ENCODE results near the gene MED26. TPM values are rescaled to one million over a fixed set of nuclear protein-coding genes. Genes with fewer than 3 reads are reported as not detected.

Gene MED26
- total and polyA plus RNA-seq, 5 donors from 2014 or later = 2.9 to 62.5 (median 3.9) TPM

DNA sequence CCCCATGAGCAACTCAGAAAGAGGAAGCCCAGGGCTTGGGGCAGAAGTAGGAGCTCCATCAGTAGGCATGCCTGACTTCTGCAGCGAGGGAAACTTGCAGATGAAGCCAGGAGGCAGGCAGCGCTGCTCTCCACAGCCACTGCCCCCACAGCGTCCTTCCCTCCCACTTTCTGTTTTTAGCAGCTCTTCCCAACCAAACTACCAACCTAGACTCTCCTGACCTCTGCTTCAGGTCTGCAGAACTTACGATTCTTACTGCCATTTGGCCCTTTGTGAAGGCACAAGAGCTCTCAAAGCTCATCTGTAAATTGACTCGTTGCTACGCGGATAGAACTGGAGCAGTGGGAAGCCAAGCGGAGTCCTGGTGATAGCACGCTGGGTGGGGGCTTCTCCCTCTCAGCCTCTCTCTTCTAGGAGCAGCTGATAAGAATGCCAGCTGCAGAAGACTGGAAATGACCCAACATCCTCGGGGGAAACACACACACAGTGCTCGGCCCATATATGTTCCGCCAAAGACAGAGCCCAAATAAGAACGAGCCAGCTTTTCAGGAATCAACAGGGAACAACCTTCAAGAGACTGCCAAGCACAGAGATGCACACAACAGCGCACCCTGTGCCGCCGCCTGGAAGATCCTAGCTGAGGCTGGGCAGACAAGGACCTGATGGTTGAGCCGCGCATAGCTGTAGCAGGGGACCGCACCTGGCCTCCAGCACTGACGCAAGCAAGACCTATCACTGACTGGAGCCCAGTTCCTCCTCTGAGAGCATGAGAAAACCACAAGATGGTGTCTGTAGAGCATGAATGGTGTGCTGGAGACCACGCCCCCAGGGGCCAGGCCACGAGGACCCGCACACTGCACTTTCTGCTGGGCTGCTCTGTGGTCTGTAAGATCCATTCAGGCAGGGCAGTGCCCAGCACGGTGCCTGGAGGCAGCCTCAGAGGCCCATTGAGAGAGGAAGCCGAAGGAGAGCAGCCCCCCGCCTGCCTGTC lies 39.9 kb downstream of the MED26 start:
- Histone ChIP-seq H3K27ac (ENCODE audit: insufficient read depth, low read length, poor library complexity, severe bottlenecking) (peak overlapping the region; percentile 87), H3K27me3 (ENCODE audit: control insufficient read depth, insufficient read depth, low read length) (no peaks in the 10 kb centered on the region), H3K4me3 (ENCODE audit: low read depth, low read length) (peak overlapping the region; percentile 78), H3K4me1 (ENCODE audit: control insufficient read depth, insufficient read depth, low read length, poor library complexity, severe bottlenecking) (peaks cover 81% of the 10 kb centered on the region), H3K36me3 (ENCODE audit: control insufficient read depth, insufficient read depth, low read length) (no peaks in the 10 kb centered on the region), H3K9me3 (ENCODE audit: control insufficient read depth in 2 of 2, low read length in 2 of 2) (no peaks in the 10 kb centered on the region)
- Mint-ChIP-seq H3K9me3 (no peaks in the 10 kb centered on the region), H3K27ac (peak overlapping the region; percentile 95 to 99 (median 98)), H3K4me3 (peak overlapping the region; percentile 82 to 94 (median 88)), H3K36me3 (no peaks in the 10 kb centered on the region), H3K27me3 (peaks cover 4% of the 10 kb centered on the region), H3K4me1 (peaks cover 20 to 94% (median 67%) of the 10 kb centered on the region in 4 donors)
- ATAC-seq (ENCODE audit: low read depth in 2 of 2) (peak; percentile 60 to 67), DNase-seq (peak; percentile 69 to 85 (median 78))

DNA sequence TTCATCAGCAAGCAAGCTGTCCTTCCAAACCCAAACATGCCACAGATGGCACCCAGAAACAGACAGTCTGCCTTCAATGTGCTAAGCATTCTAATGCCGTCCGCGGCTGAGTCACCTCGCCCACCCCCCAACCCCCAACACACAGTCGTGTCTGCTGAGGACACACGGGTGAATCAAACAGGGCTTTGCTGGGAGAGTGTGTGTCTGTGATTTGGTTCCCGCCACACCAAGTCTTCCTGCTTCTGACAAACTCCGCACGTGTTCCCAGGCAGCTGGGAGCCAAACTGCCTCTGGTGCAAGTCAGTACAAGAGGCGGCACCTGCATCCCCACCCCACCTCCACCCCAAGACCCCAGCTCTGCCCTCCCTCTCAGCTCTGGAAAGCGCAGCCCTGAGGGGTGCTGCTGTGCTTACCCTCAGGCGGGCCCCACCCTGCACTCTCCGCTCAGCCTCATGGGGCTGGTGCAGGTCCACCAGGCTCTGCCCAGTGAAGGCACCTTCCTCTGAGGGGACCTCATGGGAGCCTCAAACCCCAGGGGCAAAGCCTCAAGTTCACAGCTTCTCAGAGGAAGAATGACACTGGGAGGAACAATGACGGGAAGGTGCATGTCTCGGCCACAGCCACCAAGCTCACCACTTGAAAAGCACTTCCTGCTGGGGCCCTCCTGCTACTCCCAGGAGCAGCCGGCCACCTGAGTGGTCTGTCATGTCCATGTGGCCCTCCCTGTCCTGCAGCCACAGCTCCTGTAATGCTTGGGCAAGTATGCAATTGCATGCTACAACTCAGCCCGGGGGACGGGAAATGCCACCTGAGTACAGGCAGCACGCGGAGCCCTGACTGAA lies 40.8 kb downstream of the MED26 start:
- Mint-ChIP-seq H3K27me3 (peaks cover 4% of the 10 kb centered on the region), H3K36me3 (no peaks in the 10 kb centered on the region), H3K4me1 (peaks cover 20 to 92% (median 66%) of the 10 kb centered on the region in 4 donors), H3K4me3 (peak overlapping the region; percentile 82 to 94 (median 88)), H3K9me3 (no peaks in the 10 kb centered on the region), H3K27ac (peak overlapping the region; percentile 95 to 99 (median 98))
- no peaks in the 10 kb centered on the region for H3K9me3 ChIP-seq (ENCODE audit: control insufficient read depth in 2 of 2, low read length in 2 of 2)
- no peaks in the 10 kb centered on the region for H3K36me3 ChIP-seq (ENCODE audit: control insufficient read depth, insufficient read depth, low read length)
- peak; percentile 55 to 82 (median 56) for DNase-seq
- peak overlapping the region; percentile 78 for H3K4me3 ChIP-seq (ENCODE audit: low read depth, low read length)
- no peaks in the 10 kb centered on the region for H3K27me3 ChIP-seq (ENCODE audit: control insufficient read depth, insufficient read depth, low read length)
- ATAC-seq (ENCODE audit: low read depth in 2 of 2) = peak; percentile 44 to 52
- H3K4me1 ChIP-seq (ENCODE audit: control insufficient read depth, insufficient read depth, low read length, poor library complexity, severe bottlenecking) = peaks cover 81% of the 10 kb centered on the region
- peak overlapping the region; percentile 87 for H3K27ac ChIP-seq (ENCODE audit: insufficient read depth, low read length, poor library complexity, severe bottlenecking)

DNA sequence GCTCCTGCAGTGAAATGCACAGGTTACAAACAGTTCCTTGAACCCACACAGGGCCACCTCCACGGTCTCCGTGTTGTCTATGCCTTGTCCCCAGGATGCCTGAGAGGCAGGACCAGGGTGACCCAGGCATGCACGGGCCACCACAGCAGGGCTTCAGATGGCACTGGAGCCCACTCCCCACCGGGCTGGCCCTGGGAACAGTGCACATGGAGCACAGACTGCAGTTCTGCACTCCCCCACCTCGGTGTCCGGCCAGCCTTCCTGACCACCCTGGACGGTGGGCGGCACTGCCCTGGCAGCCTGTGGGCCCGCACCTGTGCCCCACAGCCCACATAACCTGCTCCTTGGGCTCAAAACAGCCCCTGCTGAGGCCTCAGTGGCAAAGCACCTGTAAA lies 41.5 kb downstream of the MED26 start:
- ATAC-seq (ENCODE audit: low read depth in 2 of 2) (no peak), DNase-seq (peak in 1 of 3 donors; percentile 23)
- Histone ChIP-seq H3K4me1 (ENCODE audit: control insufficient read depth, insufficient read depth, low read length, poor library complexity, severe bottlenecking) (peaks cover 77% of the 10 kb centered on the region), H3K27ac (ENCODE audit: insufficient read depth, low read length, poor library complexity, severe bottlenecking) (peak overlapping the region; percentile 87), H3K27me3 (ENCODE audit: control insufficient read depth, insufficient read depth, low read length) (no peaks in the 10 kb centered on the region), H3K9me3 (ENCODE audit: control insufficient read depth in 2 of 2, low read length in 2 of 2) (no peaks in the 10 kb centered on the region), H3K4me3 (ENCODE audit: low read depth, low read length) (peak overlapping the region; percentile 59), H3K36me3 (ENCODE audit: control insufficient read depth, insufficient read depth, low read length) (no peaks in the 10 kb centered on the region)
- H3K4me3 Mint-ChIP-seq = peak overlapping the region; percentile 82 to 94 (median 88)
- H3K9me3 Mint-ChIP-seq = no peaks in the 10 kb centered on the region
- H3K27me3 Mint-ChIP-seq = peaks cover 4% of the 10 kb centered on the region
- no peaks in the 10 kb centered on the region for H3K36me3 Mint-ChIP-seq
- H3K27ac Mint-ChIP-seq = peak overlapping the region; percentile 95 to 99 (median 98)
- H3K4me1 Mint-ChIP-seq = peaks cover 20 to 92% (median 69%) of the 10 kb centered on the region in 4 donors

DNA sequence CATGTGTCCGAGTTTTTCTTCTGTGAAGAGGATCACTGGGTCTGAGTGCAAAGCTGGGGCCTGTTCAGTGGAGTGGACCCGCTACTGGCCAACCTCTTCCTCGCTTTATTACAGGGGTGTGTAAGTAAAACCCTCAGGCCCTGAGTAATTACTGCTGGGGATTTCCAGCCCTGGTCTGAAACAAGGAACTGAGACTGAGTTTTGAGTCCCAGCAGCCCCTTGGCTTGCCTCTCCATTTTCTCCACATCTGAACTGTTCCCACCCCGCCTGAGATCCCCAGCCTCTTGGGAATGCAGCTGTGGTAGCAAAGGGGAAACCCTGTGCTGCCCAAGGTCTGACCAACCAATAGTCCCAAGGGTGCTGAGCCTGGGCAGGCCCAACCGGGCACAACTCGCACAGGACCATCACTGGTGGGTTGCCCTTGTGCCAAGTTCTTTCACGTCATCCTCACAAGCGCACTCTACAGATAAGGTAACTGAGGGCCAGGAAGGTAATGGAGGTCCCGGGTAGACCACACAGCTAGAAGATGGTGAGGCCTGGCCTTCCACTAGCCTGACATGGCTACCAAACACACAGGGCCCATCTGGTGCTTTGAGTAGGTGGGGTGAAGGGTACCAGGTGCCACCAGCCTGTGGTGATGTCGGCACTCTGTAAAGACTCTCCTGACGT lies 42.1 kb downstream of the MED26 start:
- Mint-ChIP-seq H3K27me3 (peaks cover 4% of the 10 kb centered on the region), H3K4me1 (peaks cover 20 to 92% (median 68%) of the 10 kb centered on the region in 4 donors), H3K9me3 (no peaks in the 10 kb centered on the region), H3K27ac (peak overlapping the region; percentile 95 to 99 (median 98)), H3K4me3 (peak overlapping the region; percentile 82 to 90 (median 84)), H3K36me3 (no peaks in the 10 kb centered on the region)
- Histone ChIP-seq H3K4me1 (ENCODE audit: control insufficient read depth, insufficient read depth, low read length, poor library complexity, severe bottlenecking) (peaks cover 74% of the 10 kb centered on the region), H3K27me3 (ENCODE audit: control insufficient read depth, insufficient read depth, low read length) (no peaks in the 10 kb centered on the region), H3K4me3 (ENCODE audit: low read depth, low read length) (peak overlapping the region; percentile 59), H3K36me3 (ENCODE audit: control insufficient read depth, insufficient read depth, low read length) (peaks cover 5% of the 10 kb centered on the region), H3K9me3 (ENCODE audit: control insufficient read depth in 2 of 2, low read length in 2 of 2) (no peaks in the 10 kb centered on the region), H3K27ac (ENCODE audit: insufficient read depth, low read length, poor library complexity, severe bottlenecking) (peak overlapping the region; percentile 87)
- peak in 1 of 3 donors; percentile 27 for DNase-seq
- ATAC-seq (ENCODE audit: low read depth in 2 of 2) = no peak

DNA sequence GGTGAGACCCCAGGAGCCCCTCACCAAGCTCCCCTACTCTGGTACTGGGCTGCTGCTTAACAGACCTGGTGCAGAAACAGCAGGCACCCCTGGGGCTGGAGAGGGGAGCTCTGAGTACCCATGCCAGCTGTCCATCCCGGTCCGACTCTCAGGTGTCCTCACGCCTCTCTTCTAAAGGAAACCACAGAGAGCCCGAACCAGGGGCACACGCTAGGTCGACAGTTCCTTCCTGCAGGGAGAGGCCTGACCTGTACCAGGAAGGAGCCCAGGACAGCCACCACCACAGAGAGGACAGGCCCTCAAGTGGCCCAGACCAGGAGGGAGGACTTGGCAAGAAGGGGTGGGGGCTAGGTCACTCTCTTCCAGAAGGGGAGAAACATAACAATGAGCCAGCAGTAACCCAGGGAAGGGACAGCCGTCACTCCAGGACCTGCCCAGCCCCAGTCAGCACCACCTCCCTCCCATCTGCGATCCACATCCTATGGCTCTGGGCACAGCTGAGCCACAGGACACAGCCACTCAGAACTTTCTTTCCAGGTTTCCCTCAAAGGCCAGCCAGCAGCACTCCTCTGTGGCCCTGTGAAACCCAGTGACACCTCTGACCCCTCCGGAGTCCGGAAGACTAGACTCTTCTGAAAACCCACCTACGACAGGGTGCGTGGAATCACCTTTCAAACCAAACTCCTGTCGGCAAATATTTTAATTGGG lies 42.8 kb downstream of the MED26 start:
- no peaks in the 10 kb centered on the region for H3K9me3 ChIP-seq (ENCODE audit: control insufficient read depth in 2 of 2, low read length in 2 of 2)
- H3K27ac ChIP-seq (ENCODE audit: insufficient read depth, low read length, poor library complexity, severe bottlenecking) = peak overlapping the region; percentile 87
- DNase-seq (no peak), ATAC-seq (ENCODE audit: low read depth in 2 of 2) (no peak)
- H3K36me3 ChIP-seq (ENCODE audit: control insufficient read depth, insufficient read depth, low read length) = peaks cover 5% of the 10 kb centered on the region
- H3K27me3 ChIP-seq (ENCODE audit: control insufficient read depth, insufficient read depth, low read length) = no peaks in the 10 kb centered on the region
- H3K4me3 ChIP-seq (ENCODE audit: low read depth, low read length) = peak overlapping the region; percentile 59
- Mint-ChIP-seq H3K36me3 (no peaks in the 10 kb centered on the region), H3K27ac (peak overlapping the region; percentile 95 to 99 (median 98)), H3K9me3 (no peaks in the 10 kb centered on the region), H3K4me1 (peaks cover 16 to 92% (median 67%) of the 10 kb centered on the region in 4 donors), H3K4me3 (peak overlapping the region; percentile 82 to 92 (median 88)), H3K27me3 (peaks cover 4% of the 10 kb centered on the region)
- H3K4me1 ChIP-seq (ENCODE audit: control insufficient read depth, insufficient read depth, low read length, poor library complexity, severe bottlenecking) = peaks cover 74% of the 10 kb centered on the region

DNA sequence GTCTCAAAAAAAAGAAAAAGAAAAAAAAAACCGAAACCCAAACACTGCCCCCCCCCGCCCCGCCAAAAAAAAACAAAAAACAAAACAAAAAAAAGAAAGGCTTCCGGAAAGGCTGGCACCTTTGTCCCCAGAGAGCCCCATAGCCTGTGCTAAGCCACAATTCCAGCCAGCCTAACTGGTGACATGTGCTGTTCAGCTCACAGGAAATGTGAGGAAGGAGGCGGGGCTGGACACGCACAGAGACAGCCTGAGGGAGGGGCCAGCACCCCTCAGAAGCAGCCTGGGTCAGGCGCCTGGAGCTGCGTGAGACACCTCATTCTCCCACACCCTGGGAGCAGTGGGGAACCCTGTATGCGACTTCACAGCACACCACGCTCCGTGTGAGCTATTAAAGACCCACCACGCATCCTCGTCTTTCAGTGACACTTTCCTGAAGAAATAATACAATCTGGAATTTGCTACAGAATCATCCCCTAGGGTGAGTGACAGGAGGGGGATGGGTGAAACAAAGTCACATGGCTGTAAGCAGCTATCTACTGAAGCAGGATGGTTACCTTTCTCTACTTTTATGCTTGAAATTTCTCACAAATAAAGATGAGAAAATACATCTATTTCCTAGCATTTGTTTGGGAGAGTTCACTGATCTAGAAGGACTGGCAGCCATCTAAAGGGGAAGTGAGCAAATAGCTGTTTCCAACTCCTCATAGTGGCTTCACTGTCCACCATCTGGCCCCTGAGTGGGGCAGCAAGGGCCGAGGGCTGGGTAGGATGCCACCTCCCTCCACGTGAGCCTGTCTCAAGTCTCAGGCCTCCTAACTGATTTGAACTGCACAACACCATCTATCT lies 43.5 kb downstream of the MED26 start:
- H3K36me3 Mint-ChIP-seq = peaks cover 1% of the 10 kb centered on the region
- H3K36me3 ChIP-seq (ENCODE audit: control insufficient read depth, insufficient read depth, low read length) = peaks cover 7% of the 10 kb centered on the region
- H3K4me1 Mint-ChIP-seq = peaks cover 16 to 92% (median 67%) of the 10 kb centered on the region in 4 donors
- H3K27me3 ChIP-seq (ENCODE audit: control insufficient read depth, insufficient read depth, low read length) = no peaks in the 10 kb centered on the region
- no peaks in the 10 kb centered on the region for H3K9me3 Mint-ChIP-seq
- peaks cover 4% of the 10 kb centered on the region for H3K27me3 Mint-ChIP-seq
- DNase-seq (peak; percentile 88 to 93 (median 89)), ATAC-seq (ENCODE audit: low read depth in 2 of 2) (peak; percentile 76)
- peaks cover 74% of the 10 kb centered on the region for H3K4me1 ChIP-seq (ENCODE audit: control insufficient read depth, insufficient read depth, low read length, poor library complexity, severe bottlenecking)
- peak overlapping the region; percentile 59 for H3K4me3 ChIP-seq (ENCODE audit: low read depth, low read length)
- H3K9me3 ChIP-seq (ENCODE audit: control insufficient read depth in 2 of 2, low read length in 2 of 2) = no peaks in the 10 kb centered on the region
- H3K27ac Mint-ChIP-seq = peak overlapping the region; percentile 95 to 99 (median 98)
- peak overlapping the region; percentile 87 for H3K27ac ChIP-seq (ENCODE audit: insufficient read depth, low read length, poor library complexity, severe bottlenecking)
- H3K4me3 Mint-ChIP-seq = peak overlapping the region; percentile 82 to 92 (median 88)
